A549 treated with CpdA at 1 μM for 4 hours (cell line): ENCODE measurements around the gene PRDX4. TPM values are rescaled to one million over a fixed set of nuclear protein-coding genes. Genes with fewer than 3 reads are reported as not detected.

Experiments used
- total RNA-seq: library from RNA; stranded (reverse); fragments of 200-300 nt; extraction: Qiagen RNA extraction; gene quantifications from 5 replicates; pipeline ENCODE4 v1.2.3, GENCODE V29; 2022; ENCODE audit warnings: low read depth

Gene PRDX4
- total RNA-seq, result 231 to 292 TPM (median 274 TPM) in 5 replicates

DNA sequence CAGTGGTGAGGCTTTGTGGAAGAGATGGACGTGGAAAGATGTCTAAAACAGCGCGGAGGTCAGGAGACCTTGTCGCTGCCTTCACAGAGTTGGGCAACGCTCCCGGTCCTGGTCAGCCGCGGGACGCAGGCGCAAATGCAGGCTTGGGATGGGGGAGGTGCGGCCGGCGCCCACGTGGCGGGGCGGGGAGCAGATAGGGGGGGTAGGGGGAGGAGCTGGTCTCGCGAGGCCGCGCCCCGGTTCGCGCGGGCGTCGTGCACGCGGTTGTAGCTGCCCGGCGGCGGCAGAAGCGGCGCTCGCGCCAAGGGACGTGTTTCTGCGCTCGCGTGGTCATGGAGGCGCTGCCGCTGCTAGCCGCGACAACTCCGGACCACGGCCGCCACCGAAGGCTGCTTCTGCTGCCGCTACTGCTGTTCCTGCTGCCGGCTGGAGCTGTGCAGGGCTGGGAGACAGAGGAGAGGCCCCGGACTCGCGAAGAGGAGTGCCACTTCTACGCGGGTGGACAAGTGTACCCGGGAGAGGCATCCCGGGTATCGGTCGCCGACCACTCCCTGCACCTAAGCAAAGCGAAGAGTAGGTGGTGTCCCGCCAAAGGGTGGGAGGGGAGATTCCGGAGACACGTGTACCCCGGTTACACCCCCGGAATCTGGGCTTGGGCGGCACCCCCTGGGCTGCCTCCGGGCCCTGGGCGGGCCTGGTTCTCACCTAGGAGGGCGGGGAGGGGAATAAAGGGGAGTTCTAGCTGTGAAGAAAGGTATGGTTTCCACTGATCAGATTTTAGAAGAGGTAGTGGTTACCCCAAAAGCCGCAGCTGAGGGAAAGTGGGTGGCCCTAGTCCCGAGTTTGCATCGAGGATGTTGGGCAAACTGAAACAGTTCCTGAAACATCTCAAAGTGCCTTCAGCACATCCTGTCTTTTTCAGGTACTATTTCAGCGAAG is at the start of gene PRDX4:
TSS of gene PRDX4 (plus strand) at position 255 of the 939 bp plus-strand sequence. CDS start at position 333, 78 bp downstream.

Other genes with a start within 250 kb of the PRDX4 start
- 91.2 to 105 TPM (median 96.3 TPM) in 5 replicates for gene ACOT9, start 75.8 kb downstream of the PRDX4 start, total RNA-seq
- 348 to 477 TPM (median 412 TPM) in 5 replicates for gene SAT1, start 115.7 kb downstream of the PRDX4 start, total RNA-seq
- 31.9 to 34.4 TPM (median 33.5 TPM) in 5 replicates for gene APOO, start 240.4 kb downstream of the PRDX4 start, total RNA-seq
- gene CXorf58, start 240.5 kb downstream of the PRDX4 start, total RNA-seq, result 0.09 to 0.12 TPM in 2 of 5 replicates, not detected in the others